Erythroblast (primary cell): ENCODE measurements around the gene TNFSF9.
"Not testable (repeated sequence)": the region's sequence is repeated elsewhere in the genome, so short reads cannot be mapped to it uniquely, and the experiment has no call there.

Source experiments
- DNase-seq, 2 experiments: peaks; one replicate each; lab custom pipeline; 2025; lab: John Stamatoyannopoulos, UW
- GATA1 ChIP-seq: IDR thresholded peaks from 2 replicates; pipeline ENCODE4 v1.6.1; 2011; ENCODE audit warnings: low read depth, mild to moderate bottlenecking, control low read depth, low read length, moderate library complexity
- POLR2A ChIP-seq: IDR thresholded peaks from 2 replicates; pipeline ENCODE4 v1.6.1; 2011; ENCODE audit warnings: mild to moderate bottlenecking, low read length

TNFSF9 gene

GRCh38 chr19:6499052-6499790, 31.6 kb upstream of the TNFSF9 start:
- TF ChIP-seq POLR2A (no peak), GATA1 (no peak)

GRCh38 chr19:6500837-6501739, 29.7 kb upstream of the TNFSF9 start:
- DNase-seq = no peak
- TF ChIP-seq POLR2A (no peak), GATA1 (no peak)

More at GRCh38 chr19:6499052-6499790, 31.6 kb upstream of the TNFSF9 start:
- DNase-seq = no peak

- TF ChIP-seq POLR2A (no peak), GATA1 (no peak)
- DNase-seq = no peak
Measured at GRCh38 chr19:6501740-6502648, 28.8 kb upstream of the TNFSF9 start, which contains the start of gene TUBB4A. Gene TUBB4A, minus strand, starts transcription at chr19:6502309. Its CDS starts 97 bp downstream, at chr19:6502212.

GRCh38 chr19:6503407-6504201, 27.2 kb upstream of the TNFSF9 start:
- TF ChIP-seq POLR2A (no peak), GATA1 (no peak)
- DNase-seq = no peak

DNA sequence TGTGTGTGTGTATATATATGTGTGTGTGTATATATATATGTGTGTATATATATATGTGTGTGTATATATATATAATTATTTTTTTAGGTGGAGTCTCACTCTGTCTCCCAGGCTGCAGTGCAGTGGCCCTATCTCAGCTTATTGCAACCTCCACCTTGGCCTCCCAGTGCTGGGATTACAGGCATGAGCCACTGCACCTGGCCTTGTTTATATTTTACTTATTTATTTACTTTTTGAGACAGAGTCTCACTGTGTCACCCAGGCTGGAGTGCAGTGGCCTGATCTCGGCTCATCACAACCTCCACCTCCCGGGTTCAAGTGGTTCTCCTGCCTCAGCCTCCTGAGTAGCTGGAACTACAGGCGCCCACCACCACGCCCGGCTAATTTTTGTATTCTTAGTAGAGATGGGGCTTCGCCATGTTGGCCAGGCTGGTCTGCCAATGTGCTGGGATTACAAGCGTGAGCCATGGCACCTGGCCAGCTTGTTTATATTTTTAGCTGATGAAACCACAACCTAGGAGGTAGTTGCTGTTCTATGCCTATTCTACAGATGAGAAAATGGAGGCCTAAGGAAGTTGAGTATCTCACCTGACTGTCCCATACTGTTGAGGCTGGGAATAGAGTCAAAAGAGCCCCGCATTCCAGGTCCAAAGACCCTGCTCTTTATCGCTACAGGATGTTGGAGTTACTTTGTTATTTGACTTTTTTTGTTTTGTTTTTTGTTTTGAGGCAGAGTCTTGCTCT, 22.6 kb upstream of the TNFSF9 start:
- not testable (repeated sequence) for DNase-seq

- no peak for DNase-seq
Measured at GRCh38 chr19:6509118-6509971, 21.5 kb upstream of the TNFSF9 start.

GRCh38 chr19:6510618-6511017, 20.2 kb upstream of the TNFSF9 start:
- no peak for TF ChIP-seq GATA1
- no peak for TF ChIP-seq POLR2A
- DNase-seq = no peak

More at GRCh38 chr19:6509118-6509971, 21.5 kb upstream of the TNFSF9 start:
- TF ChIP-seq GATA1 (no peak), POLR2A (no peak)

DNA sequence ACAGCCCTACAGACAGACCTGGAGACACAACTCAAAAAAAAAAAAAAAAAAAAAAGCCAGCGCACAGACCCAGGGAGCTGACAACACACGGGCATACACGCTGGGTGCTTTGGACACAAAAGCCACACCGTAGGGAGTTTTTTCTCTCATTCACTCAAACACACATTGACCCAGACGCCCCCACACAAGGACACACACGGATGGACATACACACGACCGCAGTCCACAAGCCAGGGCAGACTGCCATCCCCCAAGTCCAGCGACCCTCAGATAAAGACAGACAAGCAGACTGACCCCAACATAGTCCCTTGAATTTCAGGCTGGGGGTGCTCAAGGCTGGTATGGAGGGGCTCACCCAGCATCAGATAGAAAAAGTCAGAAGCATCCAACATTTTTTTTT, 16.7 kb upstream of the TNFSF9 start:
- DNase-seq = no peak
- TF ChIP-seq GATA1 = no peak
- no peak for TF ChIP-seq POLR2A

- TF ChIP-seq GATA1 (no peak), POLR2A (no peak)
- no peak for DNase-seq
Measured at GRCh38 chr19:6514926-6515544, 15.8 kb upstream of the TNFSF9 start.

DNA sequence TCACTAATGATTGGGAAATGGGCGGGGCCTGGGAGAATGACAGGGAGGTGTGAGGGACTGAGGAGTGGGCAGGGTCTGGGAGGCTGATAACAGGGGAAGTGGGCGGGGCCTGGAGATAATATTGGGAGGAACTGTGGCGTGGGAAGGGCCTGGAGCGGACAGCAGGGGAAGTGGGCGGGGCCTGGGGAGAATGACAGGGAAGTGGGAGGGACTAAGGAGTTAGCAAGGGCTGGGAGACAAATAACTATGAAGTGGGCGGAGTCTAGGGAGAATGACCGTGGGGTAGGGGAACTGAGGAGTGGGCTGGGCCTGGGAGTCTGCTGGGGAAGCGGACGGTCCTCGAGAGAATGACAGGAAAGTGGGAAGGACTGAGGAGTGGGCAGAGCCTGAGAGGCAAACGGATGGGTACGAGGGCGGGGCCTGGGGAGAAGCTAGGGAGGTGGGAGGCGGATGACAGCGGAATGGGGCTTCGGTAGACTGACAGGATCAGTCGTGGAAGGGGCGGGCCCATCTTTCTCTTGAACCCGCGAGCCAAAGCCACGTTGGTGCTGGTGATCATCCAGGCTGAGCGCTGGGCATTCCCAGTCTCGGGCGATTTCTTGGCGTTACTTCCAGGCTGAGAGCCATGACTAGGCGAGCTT, 14.7 kb upstream of the TNFSF9 start:
- no peak for TF ChIP-seq GATA1
- TF ChIP-seq POLR2A = peak; percentile 51
- DNase-seq = peak; percentile 79 to 82
